DMS114 treated with DMSO at 0.1 percent for 48 hours (cell line): ENCODE data around the gene LEF1.

Source experiments
- DNase-seq: peaks from one replicate; lab custom pipeline; 2025; ENCODE audit not compliant: unreplicated experiment; lab: John Stamatoyannopoulos, UW

LEF1 gene

GRCh38 chr4:108114503-108114902 is 54.2 kb downstream of the LEF1 start:
- no peak for DNase-seq

GRCh38 chr4:108113229-108113628 is 55.5 kb downstream of the LEF1 start:
- DNase-seq, result no peak

GRCh38 chr4:108111781-108112180 is 57.0 kb downstream of the LEF1 start:
- no peak for DNase-seq

GRCh38 chr4:108110450-108110849 is 58.3 kb downstream of the LEF1 start:
- no peak for DNase-seq

- no peak for DNase-seq
These were observed 58.7 kb downstream of the LEF1 start for GRCh38 chr4:108109997-108110416.

- no peak for DNase-seq
These were observed 59.6 kb downstream of the LEF1 start for GRCh38 chr4:108109111-108109510.

GRCh38 chr4:108107729-108108382 is 60.9 kb downstream of the LEF1 start:
- DNase-seq, result no peak

GRCh38 chr4:108107101-108107500 is 61.6 kb downstream of the LEF1 start:
- DNase-seq, result no peak

- DNase-seq, result no peak
These were observed 62.5 kb downstream of the LEF1 start for GRCh38 chr4:108106186-108106585.

- no peak for DNase-seq
These were observed 65.5 kb downstream of the LEF1 start for GRCh38 chr4:108103099-108103862.

GRCh38 chr4:108100827-108101226 is 67.9 kb downstream of the LEF1 start:
- no peak for DNase-seq

GRCh38 chr4:108099838-108100237 is 68.9 kb downstream of the LEF1 start:
- no peak for DNase-seq

- no peak for DNase-seq
These were observed 70.7 kb downstream of the LEF1 start for GRCh38 chr4:108097990-108098553.

- no peak for DNase-seq
These were observed 73.7 kb downstream of the LEF1 start for GRCh38 chr4:108094923-108095482.

GRCh38 chr4:108094131-108094530 is 74.6 kb downstream of the LEF1 start:
- no peak for DNase-seq

GRCh38 chr4:108092288-108092687 is 76.4 kb downstream of the LEF1 start:
- no peak for DNase-seq

- no peak for DNase-seq
These were observed 81.3 kb downstream of the LEF1 start for GRCh38 chr4:108087293-108087967.

- no peak for DNase-seq
These were observed 87.5 kb downstream of the LEF1 start for GRCh38 chr4:108081256-108081655.

GRCh38 chr4:108080747-108081146 is 88.0 kb downstream of the LEF1 start:
- no peak for DNase-seq

GRCh38 chr4:108078024-108078733 is 90.6 kb downstream of the LEF1 start:
- DNase-seq, result no peak

GRCh38 chr4:108072300-108072699 is 96.4 kb downstream of the LEF1 start:
- no peak for DNase-seq
